GM19043 (cell line): ENCODE data around the gene MTERF1.
A peak's percentile ranks its signal among the peaks of the same experiment; 100 is the strongest.
"Not testable (repeated sequence)": the region's sequence is repeated elsewhere in the genome, so short reads cannot be mapped to it uniquely, and the experiment has no call there.

ENCODE experiments used
- ATAC-seq: cut with Tn5 transposase; IDR thresholded peaks from one replicate; pipeline ENCODE4 v1.9.1; 2021; ENCODE audit warnings: low read depth; ENCODE audit not compliant: unreplicated experiment

Gene MTERF1

GRCh38 chr7:91887336-91888213 lies 7.1 kb upstream of the MTERF1 start:
- not testable (repeated sequence) for ATAC-seq

GRCh38 chr7:91883676-91884362 lies 3.3 kb upstream of the MTERF1 start:
- ATAC-seq = no peak

GRCh38 chr7:91880016-91880412 lies 488 bp downstream of the MTERF1 start:
- ATAC-seq = no peak

GRCh38 chr7:91876391-91877133 lies 3.9 kb downstream of the MTERF1 start:
- ATAC-seq = no peak

- ATAC-seq = no peak
These were observed 4.7 kb downstream of the MTERF1 start for GRCh38 chr7:91875851-91876250.

- no peak for ATAC-seq
These were observed 7.6 kb downstream of the MTERF1 start for GRCh38 chr7:91872928-91873327.

- no peak for ATAC-seq
These were observed 8.4 kb downstream of the MTERF1 start for GRCh38 chr7:91872069-91872468.

GRCh38 chr7:91869661-91870060 lies 10.8 kb downstream of the MTERF1 start:
- ATAC-seq = no peak

- no peak for ATAC-seq
These were observed 13.8 kb downstream of the MTERF1 start for GRCh38 chr7:91866599-91867148.

- no peak for ATAC-seq
These were observed 15.0 kb downstream of the MTERF1 start for GRCh38 chr7:91865511-91865910.

GRCh38 chr7:91864604-91865003 lies 15.9 kb downstream of the MTERF1 start:
- ATAC-seq = not testable (repeated sequence)

GRCh38 chr7:91864070-91864469 lies 16.4 kb downstream of the MTERF1 start:
- no peak for ATAC-seq

GRCh38 chr7:91852263-91852741 lies 28.2 kb downstream of the MTERF1 start:
- no peak for ATAC-seq

- ATAC-seq = no peak
These were observed 30.0 kb downstream of the MTERF1 start for GRCh38 chr7:91850455-91850854.

GRCh38 chr7:91847876-91848588 lies 32.5 kb downstream of the MTERF1 start:
- ATAC-seq = no peak

GRCh38 chr7:91847231-91847630 lies 33.3 kb downstream of the MTERF1 start:
- no peak for ATAC-seq

GRCh38 chr7:91846436-91846835 lies 34.1 kb downstream of the MTERF1 start:
- no peak for ATAC-seq

- peak; percentile 83 for ATAC-seq
These were observed 36.7 kb downstream of the MTERF1 start for GRCh38 chr7:91843831-91844230.

- no peak for ATAC-seq
These were observed 42.1 kb downstream of the MTERF1 start for GRCh38 chr7:91838439-91838838.
